Endothelial cell of umbilical vein (primary cell): ENCODE measurements around the gene C16orf82.

Experiments used
- EZH2 ChIP-seq: IDR thresholded peaks from 2 replicates; pipeline ENCODE4 v1.6.1; 2012; ENCODE audit warnings: borderline replicate concordance, low read depth, mild to moderate bottlenecking, moderate library complexity, low read length, inconsistent platforms; ENCODE audit not compliant: severe bottlenecking
- FOS ChIP-seq: IDR thresholded peaks from 2 replicates; pipeline ENCODE4 v1.6.1; 2011; ENCODE audit warnings: mild to moderate bottlenecking, low read length, moderate library complexity, borderline replicate concordance; ENCODE audit not compliant: insufficient read depth
- GATA2 ChIP-seq: IDR thresholded peaks from 2 replicates; pipeline ENCODE4 v1.7.0; 2011; ENCODE audit warnings: low read depth, mild to moderate bottlenecking, moderate library complexity, mixed read lengths, low read length; ENCODE audit not compliant: insufficient read length, insufficient read depth
- MYC ChIP-seq: IDR thresholded peaks from one replicate; pipeline ENCODE4 v1.6.1; 2011; ENCODE audit warnings: mild to moderate bottlenecking, low read depth, low read length
- POLR2A ChIP-seq: IDR thresholded peaks from 2 replicates; pipeline ENCODE4 v1.6.1; 2012; ENCODE audit warnings: low read depth, mild to moderate bottlenecking, control low read depth, low read length
- POLR2AphosphoS5 ChIP-seq: IDR thresholded peaks from 2 replicates; pipeline ENCODE4 v1.6.1; 2012; ENCODE audit warnings: low read depth, mild to moderate bottlenecking, control low read depth, low read length, moderate library complexity; ENCODE audit not compliant: insufficient read depth
- TF ChIP-seq, protein P1 (sequence below), 2 donors: IDR thresholded peaks; 1 replicate in 1 of 2; 2 replicates in 1 of 2; pipeline ENCODE4 v1.5.1; 2011; ENCODE audit warnings: low read length in 2 of 2, mild to moderate bottlenecking in 2 of 2, moderate library complexity in 2 of 2, control low read depth in 1 of 2, inconsistent platforms in 1 of 2, low read depth in 1 of 2; ENCODE audit not compliant: insufficient read depth in 1 of 2; ENCODE audit errors: extremely low read depth in 1 of 2
- TF ChIP-seq, protein P2 (sequence below): IDR thresholded peaks from 2 replicates; pipeline ENCODE4 v1.6.1; 2011; ENCODE audit not compliant: insufficient read depth, insufficient read length

DNA sequence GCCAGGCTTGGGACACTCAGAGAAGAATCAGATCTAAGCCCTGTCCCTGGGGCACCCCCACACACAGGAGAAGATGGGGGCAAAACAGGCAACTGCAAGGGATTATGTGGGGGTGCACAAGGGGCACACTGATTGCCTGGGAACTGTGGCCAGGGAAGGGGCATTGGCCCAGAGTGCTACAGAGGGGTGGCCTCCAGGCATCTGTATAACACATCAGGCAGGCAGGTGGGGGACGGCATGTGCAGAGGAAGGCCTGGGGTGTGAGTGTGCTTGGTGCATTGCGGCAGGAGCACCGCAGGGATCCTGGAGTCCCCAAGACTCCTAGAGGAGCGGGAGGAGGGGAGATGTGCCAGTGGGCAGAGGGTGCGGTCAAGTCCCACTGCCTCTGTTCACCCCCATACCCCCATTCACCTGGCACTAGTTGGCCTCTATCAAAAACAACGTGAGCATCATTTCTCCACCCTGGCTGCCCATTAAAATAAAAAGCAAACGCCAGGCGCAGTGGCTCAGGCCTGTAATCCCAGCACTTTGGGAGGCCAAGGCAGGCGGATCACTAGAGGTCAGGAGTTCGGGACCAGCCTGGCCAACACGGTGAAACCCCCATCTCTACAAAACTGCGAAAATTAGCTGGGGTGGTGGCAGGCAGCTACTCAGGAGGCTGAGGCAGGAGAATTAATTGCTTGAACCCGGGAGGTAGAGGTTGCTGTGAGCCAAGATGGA lies 41.5 kb downstream of the C16orf82 start:
- TF ChIP-seq, protein P1, sequence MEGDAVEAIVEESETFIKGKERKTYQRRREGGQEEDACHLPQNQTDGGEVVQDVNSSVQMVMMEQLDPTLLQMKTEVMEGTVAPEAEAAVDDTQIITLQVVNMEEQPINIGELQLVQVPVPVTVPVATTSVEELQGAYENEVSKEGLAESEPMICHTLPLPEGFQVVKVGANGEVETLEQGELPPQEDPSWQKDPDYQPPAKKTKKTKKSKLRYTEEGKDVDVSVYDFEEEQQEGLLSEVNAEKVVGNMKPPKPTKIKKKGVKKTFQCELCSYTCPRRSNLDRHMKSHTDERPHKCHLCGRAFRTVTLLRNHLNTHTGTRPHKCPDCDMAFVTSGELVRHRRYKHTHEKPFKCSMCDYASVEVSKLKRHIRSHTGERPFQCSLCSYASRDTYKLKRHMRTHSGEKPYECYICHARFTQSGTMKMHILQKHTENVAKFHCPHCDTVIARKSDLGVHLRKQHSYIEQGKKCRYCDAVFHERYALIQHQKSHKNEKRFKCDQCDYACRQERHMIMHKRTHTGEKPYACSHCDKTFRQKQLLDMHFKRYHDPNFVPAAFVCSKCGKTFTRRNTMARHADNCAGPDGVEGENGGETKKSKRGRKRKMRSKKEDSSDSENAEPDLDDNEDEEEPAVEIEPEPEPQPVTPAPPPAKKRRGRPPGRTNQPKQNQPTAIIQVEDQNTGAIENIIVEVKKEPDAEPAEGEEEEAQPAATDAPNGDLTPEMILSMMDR (IDR thresholded peaks at IDR 0.05; ENCODE audit: extremely low read depth in 1 of 2, insufficient read depth in 1 of 2, low read depth in 1 of 2, low read length in 2 of 2): no peak
- no peak for TF ChIP-seq POLR2A
- TF ChIP-seq POLR2AphosphoS5: no peak
- no peak for TF ChIP-seq EZH2
- TF ChIP-seq, protein P2, sequence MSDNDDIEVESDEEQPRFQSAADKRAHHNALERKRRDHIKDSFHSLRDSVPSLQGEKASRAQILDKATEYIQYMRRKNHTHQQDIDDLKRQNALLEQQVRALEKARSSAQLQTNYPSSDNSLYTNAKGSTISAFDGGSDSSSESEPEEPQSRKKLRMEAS: no peak
- TF ChIP-seq MYC: no peak
- TF ChIP-seq FOS: no peak
- TF ChIP-seq GATA2: no peak
